ENCODE measurements around the gene PLCD3. TPM values are rescaled to one million over a fixed set of nuclear protein-coding genes. Genes with fewer than 3 reads are reported as not detected.

The PLCD3 gene
- total RNA-seq, 1 donor from 2014 or later, result 54.0 TPM

DNA sequence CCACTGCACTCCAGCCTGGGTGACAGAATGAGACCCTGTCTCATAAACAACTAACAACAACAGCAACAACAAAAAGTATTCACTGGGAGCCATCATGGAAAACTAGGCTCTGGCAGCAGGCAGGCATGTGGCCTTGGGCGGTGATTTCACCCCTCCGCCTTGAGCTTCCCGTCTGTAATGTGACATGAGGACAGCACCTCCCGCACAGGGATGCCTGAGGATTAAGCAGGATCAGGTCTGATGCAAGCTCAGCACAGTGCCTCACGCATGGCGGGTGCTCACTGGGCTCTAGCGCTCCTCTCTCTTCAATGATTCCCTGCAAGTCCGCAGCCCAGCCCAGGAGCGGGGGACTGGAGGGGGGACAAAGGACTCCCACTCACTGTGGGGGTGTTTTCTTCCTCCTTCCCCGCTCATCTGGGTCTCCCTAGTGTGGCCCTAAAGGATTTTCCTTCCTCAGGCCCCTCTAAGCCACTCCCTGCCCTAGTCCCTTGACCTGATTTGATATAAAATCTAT is 2.8 kb downstream of the PLCD3 start:
- H3K4me1 Mint-ChIP-seq, result peaks cover 46% of the 10 kb centered on the region
- DNase-seq (ENCODE audit: low spot score in 2 of 2, unreplicated experiment in 2 of 2), result no peak

DNA sequence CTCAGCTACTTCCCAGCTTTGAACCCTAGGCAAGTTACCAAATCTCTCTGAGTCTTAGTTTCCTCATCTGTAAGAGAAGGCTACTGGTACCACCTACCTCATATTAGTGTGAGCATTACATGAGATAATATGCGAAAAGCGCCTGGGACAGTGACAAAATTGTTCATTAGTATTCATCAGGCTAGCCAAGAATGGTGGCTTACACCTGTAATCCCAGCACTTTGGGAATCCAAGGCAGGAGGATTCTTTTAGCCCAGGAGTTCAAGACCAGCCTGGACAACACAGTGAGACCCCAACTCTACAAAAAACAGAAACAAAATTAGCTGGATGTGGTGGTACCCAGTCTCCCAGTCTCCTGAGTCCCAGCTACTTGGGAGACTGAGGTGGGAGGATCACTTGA is 3.3 kb downstream of the PLCD3 start:
- no peak for TF ChIP-seq CTCF (IDR thresholded peaks at IDR 0.05; ENCODE audit: unreplicated experiment)
- no peaks in the 10 kb centered on the region for H3K9me3 Mint-ChIP-seq
- no peaks in the 10 kb centered on the region for H3K27me3 Mint-ChIP-seq (ENCODE audit: low read depth)
- H3K27ac Mint-ChIP-seq, result peak overlapping the region; percentile 67
- no peaks in the 10 kb centered on the region for H3K36me3 Mint-ChIP-seq
- no peak overlapping the region for H3K4me3 Mint-ChIP-seq
- no peak for DNase-seq (ENCODE audit: low spot score in 2 of 2, unreplicated experiment in 2 of 2)
- H3K4me1 Mint-ChIP-seq, result peaks cover 46% of the 10 kb centered on the region

More for the DNA sequence above, 2.8 kb downstream of the PLCD3 start:
- no peaks in the 10 kb centered on the region for H3K27me3 Mint-ChIP-seq (ENCODE audit: low read depth)
- H3K36me3 Mint-ChIP-seq, result no peaks in the 10 kb centered on the region
- TF ChIP-seq CTCF (IDR thresholded peaks at IDR 0.05; ENCODE audit: unreplicated experiment), result no peak
- no peak overlapping the region for H3K4me3 Mint-ChIP-seq
- H3K9me3 Mint-ChIP-seq, result no peaks in the 10 kb centered on the region
- peak overlapping the region; percentile 67 for H3K27ac Mint-ChIP-seq

DNA sequence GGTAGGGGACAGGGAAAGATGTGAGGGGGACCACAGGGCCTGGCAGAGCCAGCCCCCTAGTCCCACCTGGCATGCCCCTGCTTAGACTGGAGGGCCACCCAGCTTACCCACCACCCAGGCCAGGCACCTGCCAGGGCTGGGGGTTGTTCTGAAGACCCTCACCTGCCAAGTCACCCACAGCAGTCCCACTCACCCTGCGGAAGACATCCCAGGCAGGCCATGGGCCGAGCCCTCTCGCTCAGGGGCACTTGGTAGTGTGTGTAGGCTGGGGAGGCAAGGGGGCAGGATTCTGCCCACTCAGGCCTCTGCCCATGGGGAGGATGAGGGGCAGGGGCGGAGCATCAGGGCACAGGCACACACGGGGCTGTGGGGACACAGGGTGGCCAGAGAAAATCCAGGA is 4.0 kb downstream of the PLCD3 start:
- no peak for DNase-seq (ENCODE audit: low spot score in 2 of 2, unreplicated experiment in 2 of 2)
- peak overlapping the region; percentile 97 for H3K27ac Mint-ChIP-seq
- H3K36me3 Mint-ChIP-seq, result no peaks in the 10 kb centered on the region
- H3K4me3 Mint-ChIP-seq, result no peak overlapping the region
- H3K9me3 Mint-ChIP-seq, result no peaks in the 10 kb centered on the region
- no peaks in the 10 kb centered on the region for H3K27me3 Mint-ChIP-seq (ENCODE audit: low read depth)
- H3K4me1 Mint-ChIP-seq, result peaks cover 44% of the 10 kb centered on the region
- no peak for TF ChIP-seq CTCF (IDR thresholded peaks at IDR 0.05; ENCODE audit: unreplicated experiment)

DNA sequence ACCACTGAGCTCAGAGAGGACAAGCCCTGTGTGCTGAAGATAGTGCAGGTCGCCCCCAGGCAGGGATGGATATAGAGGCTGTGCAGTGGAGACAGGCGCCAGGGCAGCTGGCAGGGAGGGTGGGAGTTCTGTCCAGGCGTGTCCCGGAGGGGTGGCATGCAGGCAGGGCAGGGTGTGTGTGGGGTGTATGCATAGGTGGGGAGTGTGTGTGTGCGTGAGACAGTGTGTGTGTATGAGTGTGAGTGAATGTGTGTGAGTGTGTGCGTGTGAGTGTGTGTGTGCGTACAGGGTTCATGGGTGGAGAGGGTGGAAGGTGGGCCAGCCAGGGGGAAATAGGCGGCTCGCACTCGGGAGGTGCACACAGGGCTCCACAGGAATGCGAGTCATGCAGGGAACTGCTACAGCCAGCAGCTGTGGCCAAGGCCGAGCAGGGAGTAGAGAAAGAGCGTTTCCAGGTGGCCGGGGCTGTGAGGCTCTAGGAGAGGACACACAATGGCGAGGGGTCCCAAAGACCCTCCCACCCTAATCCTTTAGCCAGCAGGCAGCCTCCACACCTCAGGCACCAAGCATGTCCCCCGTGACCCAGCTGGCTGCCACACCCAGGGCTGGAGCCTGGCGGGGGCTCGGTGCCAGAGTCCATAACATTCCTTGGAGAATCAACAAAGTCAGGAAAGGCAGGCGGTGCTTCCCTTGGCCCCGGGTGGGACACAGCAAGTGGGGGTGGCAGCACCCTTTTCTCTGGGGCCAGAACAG is 4.6 kb downstream of the PLCD3 start:
- peak overlapping the region; percentile 14 for H3K4me3 Mint-ChIP-seq
- no peak for DNase-seq (ENCODE audit: low spot score in 2 of 2, unreplicated experiment in 2 of 2)
- H3K4me1 Mint-ChIP-seq, result peaks cover 44% of the 10 kb centered on the region

DNA sequence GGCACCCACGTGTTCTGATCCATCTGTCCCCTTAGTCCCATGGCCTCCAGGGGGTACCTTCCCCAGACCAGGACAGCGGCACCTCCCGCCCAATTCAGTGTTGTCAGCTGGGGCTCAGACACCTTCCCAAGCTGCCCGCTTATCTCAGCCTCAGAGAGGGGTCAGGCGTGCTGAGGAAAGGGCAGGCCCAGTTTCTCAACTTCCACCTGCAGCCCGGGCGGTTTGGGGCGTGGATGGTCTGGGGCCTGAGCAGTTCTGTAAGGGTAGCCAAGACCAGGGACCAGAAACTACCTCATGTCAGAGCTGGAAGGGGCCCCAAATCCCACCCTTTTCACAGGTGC is 5.1 kb downstream of the PLCD3 start:
- DNase-seq (ENCODE audit: low spot score in 2 of 2, unreplicated experiment in 2 of 2), result no peak
- no peak overlapping the region for H3K4me3 Mint-ChIP-seq
- no peak for TF ChIP-seq CTCF (IDR thresholded peaks at IDR 0.05; ENCODE audit: unreplicated experiment)
- peak overlapping the region; percentile 97 for H3K27ac Mint-ChIP-seq
- H3K9me3 Mint-ChIP-seq, result no peaks in the 10 kb centered on the region
- H3K36me3 Mint-ChIP-seq, result no peaks in the 10 kb centered on the region
- peaks cover 44% of the 10 kb centered on the region for H3K4me1 Mint-ChIP-seq
- no peaks in the 10 kb centered on the region for H3K27me3 Mint-ChIP-seq (ENCODE audit: low read depth)

More for the DNA sequence above, 4.6 kb downstream of the PLCD3 start:
- TF ChIP-seq CTCF (IDR thresholded peaks at IDR 0.05; ENCODE audit: unreplicated experiment), result no peak
- Mint-ChIP-seq H3K36me3 (no peaks in the 10 kb centered on the region), H3K27ac (peak overlapping the region; percentile 97), H3K27me3 (ENCODE audit: low read depth) (no peaks in the 10 kb centered on the region), H3K9me3 (no peaks in the 10 kb centered on the region)

All from mesothelial cell of epicardium (in vitro differentiated cells).